H1 (cell line): Measurements from ENCODE around the gene SLC4A1AP. TPM values are rescaled to one million over a fixed set of nuclear protein-coding genes. Genes with fewer than 3 reads are reported as not detected.

Experiments used
- CTCF ChIA-PET: fragments of 300-600 bp; sonication (Branson Sonifier 250); formaldehyde crosslinking; loops from one replicate; lab custom pipeline; 2021; ENCODE audit not compliant: partially characterized antibody; lab: Charles Lee
- POLR2A ChIA-PET: fragments of 300-600 bp; sonication (Branson Sonifier 250); formaldehyde crosslinking; loops from one replicate; lab custom pipeline; 2021; ENCODE audit warnings: inconsistent platforms; ENCODE audit not compliant: partially characterized antibody; lab: Charles Lee
- DNase-seq, 2 experiments: peaks; one replicate each; pipeline versions ENCODE4 v3.0.0 to v3.0.0-alpha.2; 2010 to 2022; ENCODE audit warnings: low spot score in 2 of 2, low read depth in 1 of 2, mixed read lengths in 1 of 2
- FAIRE-seq: peaks from 2 replicates; lab custom pipeline; 2011; peaks lifted over from hg19 to GRCh38; lab: Jason Lieb, UNC
- H2AFZ ChIP-seq: 2 replicates; pipeline ENCODE4 v1.8.1; 2012; ENCODE audit warnings: low read length, inconsistent platforms
- H2AK5ac ChIP-seq: 2 replicates; pipeline ENCODE4 v1.6.1; 2013; ENCODE audit warnings: low read depth, low read length
- H2BK120ac ChIP-seq: replicated peaks from 2 replicates; pipeline ENCODE3; 2013; ENCODE audit warnings: low read depth, low read length, inconsistent platforms
- H2BK12ac ChIP-seq: 2 replicates; pipeline ENCODE4 v1.6.1; 2013; ENCODE audit warnings: low read depth, low read length
- H2BK15ac ChIP-seq: 2 replicates; pipeline ENCODE4 v1.6.1; 2013; ENCODE audit warnings: low read length
- H2BK20ac ChIP-seq: 2 replicates; pipeline ENCODE4 v1.6.1; 2013; ENCODE audit warnings: low read length
- H2BK5ac ChIP-seq: 2 replicates; pipeline ENCODE4 v1.6.1; 2013; ENCODE audit warnings: low read depth, low read length
- H3K14ac ChIP-seq: 2 replicates; pipeline ENCODE4 v1.6.1; 2013; ENCODE audit warnings: inconsistent platforms; ENCODE audit not compliant: insufficient read length
- H3K18ac ChIP-seq: 2 replicates; pipeline ENCODE4 v1.6.1; 2013; ENCODE audit warnings: low read length; ENCODE audit errors: extremely low read depth
- H3K23ac ChIP-seq: 2 replicates; pipeline ENCODE4 v1.6.1; 2013; ENCODE audit warnings: inconsistent platforms; ENCODE audit not compliant: insufficient read length
- H3K23me2 ChIP-seq: 2 replicates; pipeline ENCODE4 v1.6.1; 2013; ENCODE audit warnings: low read depth, low read length
- H3K27ac ChIP-seq: 2 replicates; pipeline ENCODE4 v1.6.1; 2011; ENCODE audit warnings: low read depth, low read length, inconsistent platforms
- H3K27me3 ChIP-seq, 4 experiments: replicated peaks in 1 of 4; 1 replicate in 1 of 4; 2 replicates in 3 of 4; pipeline versions ENCODE4 v1.6.1 to v1.8.1; 2011 to 2013; ENCODE audit warnings: low read length in 3 of 4, mild to moderate bottlenecking in 3 of 4, inconsistent platforms in 2 of 4, mixed read lengths in 2 of 4, moderate library complexity in 1 of 4; ENCODE audit not compliant: control insufficient read depth in 3 of 4, insufficient read depth in 3 of 4; ENCODE audit errors: extremely low read depth in 1 of 4
- H3K36me3 ChIP-seq, 4 experiments: 2 replicates each; pipeline versions ENCODE4 v1.6.1 to v1.8.1; 2011 to 2013; ENCODE audit warnings: mild to moderate bottlenecking in 4 of 4, low read length in 3 of 4, moderate library complexity in 2 of 4, control low read depth in 1 of 4, inconsistent platforms in 1 of 4; ENCODE audit not compliant: insufficient read depth in 4 of 4, control insufficient read depth in 2 of 4
- H3K4ac ChIP-seq: replicated peaks from 2 replicates; pipeline ENCODE3; 2013; ENCODE audit warnings: low read length, low read depth, mixed read lengths, inconsistent platforms; ENCODE audit not compliant: insufficient read length
- H3K4me1 ChIP-seq, 4 experiments: replicated peaks in 1 of 4; 1 replicate in 1 of 4; 2 replicates in 3 of 4; pipeline versions ENCODE4 v1.6.1 to v1.8.1; 2011 to 2013; ENCODE audit warnings: low read length in 3 of 4, inconsistent platforms in 2 of 4, mixed read lengths in 1 of 4; ENCODE audit not compliant: insufficient read depth in 4 of 4, control insufficient read depth in 3 of 4
- H3K4me2 ChIP-seq, 2 experiments: 2 replicates each; pipeline versions ENCODE4 v1.6.1 to v1.8.1; 2011 to 2013; ENCODE audit warnings: low read depth in 2 of 2, low read length in 2 of 2, control low read depth in 1 of 2, inconsistent platforms in 1 of 2, mild to moderate bottlenecking in 1 of 2; ENCODE audit not compliant: insufficient read depth in 1 of 2
- H3K4me3 ChIP-seq, 4 experiments: fragments of 200-600, 300-600 bp in 1 of 4; sonication (generic), shearing (Covaris generic), sonication (Bioruptor Twin) in 1 of 4; 2 replicates each; pipeline versions ENCODE4 v1.5.1 to v1.8.1; 2011 to 2016; ENCODE audit warnings: low read length in 4 of 4, low read depth in 3 of 4, control low read depth in 2 of 4, inconsistent platforms in 2 of 4, mild to moderate bottlenecking in 2 of 4, mixed read lengths in 1 of 4, moderate library complexity in 1 of 4; ENCODE audit not compliant: insufficient read depth in 2 of 4; ENCODE audit errors: extremely low read depth in 1 of 4
- H3K56ac ChIP-seq: replicated peaks from 2 replicates; pipeline ENCODE3; 2013; ENCODE audit warnings: low read depth, mild to moderate bottlenecking, mixed read lengths, low read length, inconsistent platforms; ENCODE audit not compliant: insufficient read length
- H3K79me1 ChIP-seq: 2 replicates; pipeline ENCODE4 v1.6.1; 2013; ENCODE audit warnings: low read depth, low read length, control low read depth
- H3K79me2 ChIP-seq, 2 experiments: 2 replicates each; pipeline versions ENCODE4 v1.6.1 to v1.8.1; 2012 to 2013; ENCODE audit warnings: low read length in 2 of 2, mild to moderate bottlenecking in 2 of 2, inconsistent platforms in 1 of 2; ENCODE audit not compliant: insufficient read depth in 2 of 2, control insufficient read depth in 1 of 2
- H3K9ac ChIP-seq, 4 experiments: replicated peaks in 1 of 4; 1 replicate in 1 of 4; 2 replicates in 3 of 4; pipeline versions ENCODE4 v1.6.1 to v1.8.1; 2011 to 2013; ENCODE audit warnings: low read depth in 3 of 4, low read length in 3 of 4, control low read depth in 2 of 4, mild to moderate bottlenecking in 2 of 4, moderate library complexity in 2 of 4, inconsistent platforms in 1 of 4; ENCODE audit errors: extremely low read depth in 1 of 4
- H3K9me3 ChIP-seq, 2 experiments: 2 replicates each; pipeline versions ENCODE4 v1.6.1 to v1.8.1; 2012 to 2013; ENCODE audit warnings: mild to moderate bottlenecking in 2 of 2, moderate library complexity in 2 of 2, control low read depth in 1 of 2, inconsistent platforms in 1 of 2, low read depth in 1 of 2, low read length in 1 of 2, mixed read lengths in 1 of 2; ENCODE audit not compliant: insufficient read depth in 2 of 2
- H4K20me1 ChIP-seq, 2 experiments: replicated peaks in 1 of 2; 2 replicates each; pipeline versions ENCODE3 to v1.8.1; 2011 to 2013; ENCODE audit warnings: inconsistent platforms in 2 of 2, low read length in 2 of 2, mild to moderate bottlenecking in 1 of 2; ENCODE audit not compliant: insufficient read depth in 2 of 2, control insufficient read depth in 1 of 2
- H4K5ac ChIP-seq: 2 replicates; pipeline ENCODE4 v1.6.1; 2013; ENCODE audit warnings: low read length, low read depth, mixed read lengths, inconsistent platforms; ENCODE audit not compliant: insufficient read length
- H4K8ac ChIP-seq: 2 replicates; pipeline ENCODE4 v1.8.0; 2013; ENCODE audit warnings: mild to moderate bottlenecking, moderate library complexity, low read length, inconsistent platforms; ENCODE audit not compliant: insufficient read depth; ENCODE audit errors: extremely low read depth
- H4K91ac ChIP-seq: replicated peaks from 2 replicates; pipeline ENCODE3; 2013; ENCODE audit warnings: low read length, mixed read lengths, inconsistent platforms; ENCODE audit not compliant: insufficient read length
- CBX8 ChIP-seq: fragments of 300-800, 300-1000 bp; sonication (generic); IDR thresholded peaks from 2 replicates; pipeline ENCODE4 v1.7.1; 2016; ENCODE audit warnings: low read depth, low read length, borderline replicate concordance
- CHD1 ChIP-seq: IDR thresholded peaks from 2 replicates; pipeline ENCODE4 v1.6.1; 2012; ENCODE audit warnings: low read depth, low read length, improper control_type of control experiment
- CTBP2 ChIP-seq: IDR thresholded peaks from 2 replicates; pipeline ENCODE4 v1.7.0; 2011; ENCODE audit warnings: borderline replicate concordance, mild to moderate bottlenecking, moderate library complexity, mixed read lengths, low read length; ENCODE audit not compliant: insufficient read depth, insufficient read length
- EZH2 ChIP-seq: fragments of 200-600 bp; sonication (generic); IDR thresholded peaks from 2 replicates; pipeline ENCODE4 v1.7.1; 2012; ENCODE audit warnings: low read depth, mild to moderate bottlenecking, moderate library complexity, low read length, inconsistent platforms; ENCODE audit not compliant: severe bottlenecking
- JUN ChIP-seq: IDR thresholded peaks from 2 replicates; pipeline ENCODE4 v1.6.1; 2011; ENCODE audit warnings: low read depth, mild to moderate bottlenecking, improper control_type of control experiment, low read length
- KDM1A ChIP-seq: fragments of 200-600, 300-600 bp; sonication (generic); IDR thresholded peaks from 2 replicates; pipeline ENCODE4 v1.7.1; 2016; ENCODE audit warnings: mild to moderate bottlenecking, low read length, borderline replicate concordance
- MAFK ChIP-seq: IDR thresholded peaks from 2 replicates; pipeline ENCODE4 v1.6.1; 2012; ENCODE audit warnings: low read depth, mild to moderate bottlenecking, improper control_type of control experiment, low read length
- NANOG ChIP-seq: IDR thresholded peaks from 2 replicates; pipeline ENCODE4 v1.6.1; 2011; ENCODE audit warnings: low read length, low read depth, mild to moderate bottlenecking, inconsistent platforms; ENCODE audit not compliant: insufficient read depth, poor library complexity, severe bottlenecking
- POLR2AphosphoS5 ChIP-seq: IDR thresholded peaks from 2 replicates; pipeline ENCODE4 v1.6.1; 2011; ENCODE audit warnings: low read depth, low read length
- RAD21 ChIP-seq, 2 experiments: IDR thresholded peaks in 1 of 2; conservative IDR thresholded peaks in 1 of 2; 2 replicates each; pipeline ENCODE4 v1.6.1; 2011; ENCODE audit warnings: low read depth in 2 of 2, low read length in 2 of 2, improper control_type of control experiment in 1 of 2, inconsistent platforms in 1 of 2, mild to moderate bottlenecking in 1 of 2, moderate library complexity in 1 of 2
- USF2 ChIP-seq: IDR thresholded peaks from 2 replicates; pipeline ENCODE4 v1.6.1; 2011; ENCODE audit warnings: low read length, improper control_type of control experiment
- ZNF274 ChIP-seq: IDR thresholded peaks from 2 replicates; pipeline ENCODE4 v1.7.0; 2012; ENCODE audit warnings: low read length, borderline replicate concordance; ENCODE audit errors: extremely low read depth
- WGBS, 2 experiments: shearing (Covaris generic) in 1 of 2; methylation state at CpG; one replicate each; pipeline versions ENCODE4 v1.1.6 to v1.1.7; 2013 to 2015; ENCODE audit warnings: low lambda C conversion rate in 2 of 2, mixed read lengths in 2 of 2, inconsistent platforms in 1 of 2, low coverage in 1 of 2, missing lambda C conversion rate in 1 of 2; ENCODE audit not compliant: insufficient replicate concordance in 2 of 2, insufficient coverage in 1 of 2, insufficient read length in 1 of 2; ENCODE audit errors: extremely low coverage in 1 of 2, missing lambda C conversion rate in 1 of 2; 5-methylcytosine and 5-hydroxymethylcytosine counted together
- polyA plus RNA-seq, 7 experiments: library from polyadenylated mRNA; depleted of rRNA in 3 of 7; stranded (reverse) in 5 of 7; unstranded in 2 of 7; fragments of >200 nt in 5 of 7; fragments of 200-250 nt in 2 of 7; gene quantifications; 1 replicate in 5 of 7; 2 replicates in 1 of 7; 4 replicates in 1 of 7; pipeline versions ENCODE4 v1.2.1 to v1.2.3, GENCODE V29; 2011 to 2013; ENCODE audit warnings: missing spikeins in 2 of 7, mixed read lengths in 2 of 7
- total RNA-seq: library from RNA; stranded (reverse); fragmentation: NEBNext Ultra II Directional; extraction: Animal tissue kit (Norgen Biotek cat#: 25700); gene quantifications from 2 replicates; pipeline ENCODE4 v1.2.1, GENCODE V29; 2021

The SLC4A1AP gene
- total and polyA plus RNA-seq, 2 of the 8 experiments (the other 6 are each of a cell fraction or from before 2014, with no cell fraction given) = 8.1 to 18.4 TPM

DNA sequence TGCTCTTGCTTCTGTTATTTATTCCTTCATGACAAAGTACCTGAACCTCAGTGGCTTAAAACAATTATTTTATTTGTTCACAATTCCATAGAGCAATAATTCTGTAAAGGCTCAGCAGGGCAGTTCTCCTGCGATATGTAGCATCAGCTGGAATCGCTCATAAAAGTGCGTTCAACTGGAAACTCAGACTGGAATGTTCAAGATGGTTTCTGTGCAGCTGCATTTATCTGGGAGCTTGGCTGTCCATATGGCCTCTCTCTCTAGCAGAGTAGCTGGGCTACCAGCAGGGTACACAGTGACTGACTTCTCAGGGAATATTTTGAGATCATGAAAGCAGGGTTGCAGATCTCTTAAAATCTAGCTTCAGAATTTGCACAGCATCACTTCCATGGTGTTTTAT lies 48.4 kb upstream of the SLC4A1AP start:
- Histone ChIP-seq H3K4ac (no peak overlapping the region), H3K27ac (no peak overlapping the region), H4K8ac (no peak overlapping the region), H2BK15ac (no peak overlapping the region), H2BK5ac (no peak overlapping the region), H2AFZ (no peak overlapping the region), H3K4me1 (no peaks in the 10 kb centered on the region), H4K91ac (no peak overlapping the region), H3K23me2 (no peaks in the 10 kb centered on the region), H4K20me1 (peaks cover 0 to 2% of the 10 kb centered on the region in 2 experiments), H2AK5ac (no peak overlapping the region), H3K79me2 (no peaks in the 10 kb centered on the region), H3K56ac (no peak overlapping the region), H3K9me3 (no peaks in the 10 kb centered on the region), H2BK120ac (no peak overlapping the region), H3K36me3 (peaks cover 4 to 52% (median 10%) of the 10 kb centered on the region in 4 experiments; a peak in 6 of 8 replicates), H3K4me2 (no peak overlapping the region), H2BK12ac (no peak overlapping the region), H3K23ac (no peak overlapping the region), H3K18ac (no peak overlapping the region), H3K79me1 (no peaks in the 10 kb centered on the region), H3K9ac (no peak overlapping the region), H2BK20ac (no peak overlapping the region), H4K5ac (no peak overlapping the region), H3K27me3 (peaks cover 0 to 1% (median 0%) of the 10 kb centered on the region in 4 experiments; a peak in 1 of 7 replicates), H3K4me3 (no peak overlapping the region), H3K14ac (no peak overlapping the region)
- ChIA-PET POLR2A (interaction anchor here (2.2 kb wide), 1 partner anchor 13 kb away, joined by 6 read pairs; the partner anchor contains the start of genes CCDC121 and GPN1), CTCF (no interaction called here)
- DNase-seq = no peak
- no peak for FAIRE-seq
- WGBS, 2 experiments = 88% methylated on average over 3 of the region's 3 CpGs; no CpG with 5 or more reads in 1 of the 2 experiments
- TF ChIP-seq USF2 (no peak), JUN (no peak), CBX8 (no peak), NANOG (no peak), POLR2AphosphoS5 (no peak), CHD1 (no peak), CTBP2 (no peak), MAFK (no peak), EZH2 (no peak), ZNF274 (no peak), RAD21 (IDR thresholded peaks at IDR 0.05 in 1 of 2, conservative IDR thresholded peaks at IDR 0.05 in 1 of 2; ENCODE audit: low read depth in 2 of 2, low read length in 2 of 2) (no peak), KDM1A (no peak)
